ENCODE data around the gene RPL36.

DNA sequence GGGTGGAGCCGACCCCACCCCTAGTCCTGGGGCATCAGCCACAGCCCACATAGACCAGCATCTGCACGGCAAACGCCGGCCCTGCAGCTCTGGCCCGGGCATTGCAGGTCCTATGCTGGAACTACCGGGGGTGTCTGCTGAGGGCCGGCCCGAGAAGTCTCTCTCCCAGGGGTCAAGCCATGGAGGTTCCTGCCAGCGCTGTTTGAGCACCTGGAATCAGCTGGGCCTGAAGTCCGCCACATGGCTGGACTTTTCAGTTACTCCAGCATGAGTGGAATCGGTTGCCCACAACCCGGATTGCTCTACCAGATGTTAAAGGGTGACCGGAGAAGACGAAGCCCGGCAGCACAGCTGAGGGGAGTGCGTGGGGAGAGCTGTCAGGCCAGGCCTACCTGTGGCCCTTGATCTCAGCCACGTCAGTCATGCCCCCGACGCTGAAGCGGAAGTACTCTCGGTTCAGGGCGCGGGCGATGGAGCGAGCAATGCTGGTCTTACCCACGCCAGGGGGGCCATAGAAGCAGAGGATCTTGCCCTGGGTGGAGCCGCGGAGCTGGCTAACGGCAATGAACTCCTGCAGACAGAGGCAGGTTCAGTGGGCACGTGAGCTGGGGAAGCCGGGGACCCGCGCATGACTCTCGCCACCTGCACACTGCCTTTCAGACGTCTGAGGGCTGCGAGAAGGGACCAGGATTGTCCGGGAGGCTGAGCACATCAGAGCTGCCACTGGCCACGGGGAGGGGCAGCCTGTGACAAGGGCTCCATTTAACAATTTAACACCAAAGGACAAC is 8.7 kb downstream of the RPL36 start:
- no peak for TF ChIP-seq POLR2A (IDR thresholded peaks at IDR 0.05)
- TF ChIP-seq, protein P1, sequence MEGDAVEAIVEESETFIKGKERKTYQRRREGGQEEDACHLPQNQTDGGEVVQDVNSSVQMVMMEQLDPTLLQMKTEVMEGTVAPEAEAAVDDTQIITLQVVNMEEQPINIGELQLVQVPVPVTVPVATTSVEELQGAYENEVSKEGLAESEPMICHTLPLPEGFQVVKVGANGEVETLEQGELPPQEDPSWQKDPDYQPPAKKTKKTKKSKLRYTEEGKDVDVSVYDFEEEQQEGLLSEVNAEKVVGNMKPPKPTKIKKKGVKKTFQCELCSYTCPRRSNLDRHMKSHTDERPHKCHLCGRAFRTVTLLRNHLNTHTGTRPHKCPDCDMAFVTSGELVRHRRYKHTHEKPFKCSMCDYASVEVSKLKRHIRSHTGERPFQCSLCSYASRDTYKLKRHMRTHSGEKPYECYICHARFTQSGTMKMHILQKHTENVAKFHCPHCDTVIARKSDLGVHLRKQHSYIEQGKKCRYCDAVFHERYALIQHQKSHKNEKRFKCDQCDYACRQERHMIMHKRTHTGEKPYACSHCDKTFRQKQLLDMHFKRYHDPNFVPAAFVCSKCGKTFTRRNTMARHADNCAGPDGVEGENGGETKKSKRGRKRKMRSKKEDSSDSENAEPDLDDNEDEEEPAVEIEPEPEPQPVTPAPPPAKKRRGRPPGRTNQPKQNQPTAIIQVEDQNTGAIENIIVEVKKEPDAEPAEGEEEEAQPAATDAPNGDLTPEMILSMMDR (IDR thresholded peaks at IDR 0.05 in 4 of 5, conservative IDR thresholded peaks at IDR 0.05 in 1 of 5) = no peak

Measured in gastrocnemius medialis (tissue), 4 donors.